ENCODE data around the gene ZNF474. TPM values are rescaled to one million over a fixed set of nuclear protein-coding genes. Genes with fewer than 3 reads are reported as not detected.

Gene ZNF474
- total and polyA plus RNA-seq, 2 of the 8 experiments (the other 6 are each of a cell fraction or from before 2014, with no cell fraction given), result not detected

- Histone ChIP-seq H2BK20ac (ENCODE audit: low read length) (no peak overlapping the region), H3K9me3 (ENCODE audit: insufficient read depth in 2 of 2, low read depth in 1 of 2, low read length in 1 of 2) (no peaks in the 10 kb centered on the region), H2BK5ac (ENCODE audit: low read depth, low read length) (no peak overlapping the region), H3K9ac (replicated peaks in 1 of 4; ENCODE audit: extremely low read depth in 1 of 4, low read depth in 3 of 4, low read length in 3 of 4) (no peak overlapping the region), H3K4ac (replicated peaks; ENCODE audit: insufficient read length, low read depth, low read length) (no peak overlapping the region), H2AK5ac (ENCODE audit: low read depth, low read length) (no peak overlapping the region), H3K56ac (replicated peaks; ENCODE audit: insufficient read length, low read depth, low read length) (no peak overlapping the region), H2BK12ac (ENCODE audit: low read depth, low read length) (no peak overlapping the region), H3K27me3 (replicated peaks in 1 of 4; ENCODE audit: control insufficient read depth in 3 of 4, extremely low read depth in 1 of 4, insufficient read depth in 3 of 4, low read length in 3 of 4) (no peaks in the 10 kb centered on the region), H4K91ac (replicated peaks; ENCODE audit: insufficient read length, low read length) (no peak overlapping the region), H3K36me3 (ENCODE audit: control insufficient read depth in 2 of 4, insufficient read depth in 4 of 4, low read length in 3 of 4) (no peaks in the 10 kb centered on the region), H2BK120ac (replicated peaks; ENCODE audit: low read depth, low read length) (no peak overlapping the region), H3K4me3 (ENCODE audit: extremely low read depth in 1 of 4, insufficient read depth in 2 of 4, low read depth in 3 of 4, low read length in 4 of 4) (no peak overlapping the region), H3K23ac (ENCODE audit: insufficient read length) (no peak overlapping the region), H4K8ac (ENCODE audit: extremely low read depth, insufficient read depth, low read length) (no peak overlapping the region), H2BK15ac (ENCODE audit: low read length) (no peak overlapping the region), H3K4me1 (replicated peaks in 1 of 4; ENCODE audit: control insufficient read depth in 3 of 4, insufficient read depth in 4 of 4, low read length in 3 of 4) (no peaks in the 10 kb centered on the region), H3K27ac (ENCODE audit: low read depth, low read length) (no peak overlapping the region), H4K20me1 (replicated peaks in 1 of 2; ENCODE audit: control insufficient read depth in 1 of 2, insufficient read depth in 2 of 2, low read length in 2 of 2) (no peaks in the 10 kb centered on the region), H3K79me1 (ENCODE audit: low read depth, low read length) (no peaks in the 10 kb centered on the region), H4K5ac (ENCODE audit: insufficient read length, low read depth, low read length) (no peak overlapping the region), H3K18ac (ENCODE audit: extremely low read depth, low read length) (no peak overlapping the region), H2AFZ (ENCODE audit: low read length) (peak overlapping the region; percentile 90; the same call in 1 of the 2 replicates), H3K23me2 (ENCODE audit: low read depth, low read length) (no peaks in the 10 kb centered on the region), H3K79me2 (ENCODE audit: control insufficient read depth in 1 of 2, insufficient read depth in 2 of 2, low read length in 2 of 2) (no peaks in the 10 kb centered on the region), H3K4me2 (ENCODE audit: insufficient read depth in 1 of 2, low read depth in 2 of 2, low read length in 2 of 2) (no peak overlapping the region), H3K14ac (ENCODE audit: insufficient read length) (no peak overlapping the region)
- WGBS, 2 experiments (ENCODE audit: extremely low coverage in 1 of 2, insufficient coverage in 1 of 2, insufficient read length in 1 of 2, insufficient replicate concordance in 2 of 2, low coverage in 1 of 2, low lambda C conversion rate in 2 of 2, missing lambda C conversion rate in 1 of 2), result 58% methylated on average over 9 of the region's 9 CpGs; no CpG with 5 or more reads in 1 of the 2 experiments
- DNase-seq (ENCODE audit: low read depth in 1 of 2, low spot score in 2 of 2) (no peak), FAIRE-seq (peak; percentile 68)
- ChIA-PET CTCF (ENCODE audit: partially characterized antibody) (interaction anchor here (0.6 to 8.7 kb wide), 21 partner anchors 9 to 397 kb away, joined by 3 to 78 read pairs (median 5); partner anchors contain the start of gene LOX), POLR2A (ENCODE audit: partially characterized antibody) (no interaction called here)
- TF ChIP-seq RXRA (IDR thresholded peaks at IDR 0.05; ENCODE audit: insufficient read depth, low read depth, low read length) (no peak), TAF7 (optimal IDR thresholded peaks at IDR 0.05; ENCODE audit: borderline replicate concordance, low read depth, low read length) (no peak), SP1 (IDR thresholded peaks at IDR 0.05; ENCODE audit: low read depth, low read length) (no peak), KDM5A (IDR thresholded peaks at IDR 0.05; ENCODE audit: low read length) (no peak), CTCF (IDR thresholded peaks at IDR 0.05; ENCODE audit: control extremely low read depth in 1 of 3, insufficient read depth in 1 of 3, low read depth in 1 of 3, low read length in 3 of 3) (peak in 2 of 3 experiments; percentile 51 to 53; a peak in 2 of 4 replicates), JUND (IDR thresholded peaks at IDR 0.05; ENCODE audit: low read length) (peak; percentile 34; the same call in 1 of the 2 replicates), HDAC6 (IDR thresholded peaks at IDR 0.05; ENCODE audit: low read depth, low read length) (no peak), TAF1 (IDR thresholded peaks at IDR 0.05; ENCODE audit: low read depth, low read length) (no peak), RNF2 (IDR thresholded peaks at IDR 0.05; ENCODE audit: borderline replicate concordance, low read depth, low read length, missing control alignments, poor library complexity, severe bottlenecking) (no peak), CHD1 (IDR thresholded peaks at IDR 0.05; ENCODE audit: low read depth, low read length) (no peak)
These were observed 37.3 kb upstream of the ZNF474 start for GRCh38 chr5:122091936-122092600.

Measured in H1 (cell line).